Measurements from ENCODE around the gene TECR. TPM values are rescaled to one million over a fixed set of nuclear protein-coding genes. Genes with fewer than 3 reads are reported as not detected.

The TECR gene
- total RNA-seq, 4 donors from 2014 or later = 33.1 to 55.1 (median 43.6) TPM

DNA sequence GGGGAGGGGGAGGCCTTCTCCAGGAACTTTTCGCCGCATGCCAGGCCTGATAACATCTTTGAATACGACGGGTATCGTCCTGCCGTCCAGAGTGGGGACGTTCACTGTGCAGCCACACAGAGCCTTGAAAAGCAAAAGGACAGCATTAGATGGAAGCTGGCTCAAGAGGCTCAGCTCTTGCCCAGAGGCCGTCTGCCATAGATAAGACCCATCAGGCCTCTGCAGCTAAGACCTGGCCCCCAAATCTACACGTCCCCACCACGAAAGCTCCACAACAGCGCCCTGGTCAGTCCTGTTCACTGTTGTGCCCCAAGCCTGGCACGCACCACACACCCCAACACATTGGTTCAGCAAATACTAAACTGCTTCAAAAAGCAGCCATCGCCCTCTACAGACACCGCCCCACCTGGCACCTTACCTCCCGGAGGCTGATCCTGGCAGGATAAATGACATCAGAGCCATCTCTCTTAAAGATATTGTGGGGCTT, 13.3 kb upstream of the TECR start:
- TF ChIP-seq, protein P1, sequence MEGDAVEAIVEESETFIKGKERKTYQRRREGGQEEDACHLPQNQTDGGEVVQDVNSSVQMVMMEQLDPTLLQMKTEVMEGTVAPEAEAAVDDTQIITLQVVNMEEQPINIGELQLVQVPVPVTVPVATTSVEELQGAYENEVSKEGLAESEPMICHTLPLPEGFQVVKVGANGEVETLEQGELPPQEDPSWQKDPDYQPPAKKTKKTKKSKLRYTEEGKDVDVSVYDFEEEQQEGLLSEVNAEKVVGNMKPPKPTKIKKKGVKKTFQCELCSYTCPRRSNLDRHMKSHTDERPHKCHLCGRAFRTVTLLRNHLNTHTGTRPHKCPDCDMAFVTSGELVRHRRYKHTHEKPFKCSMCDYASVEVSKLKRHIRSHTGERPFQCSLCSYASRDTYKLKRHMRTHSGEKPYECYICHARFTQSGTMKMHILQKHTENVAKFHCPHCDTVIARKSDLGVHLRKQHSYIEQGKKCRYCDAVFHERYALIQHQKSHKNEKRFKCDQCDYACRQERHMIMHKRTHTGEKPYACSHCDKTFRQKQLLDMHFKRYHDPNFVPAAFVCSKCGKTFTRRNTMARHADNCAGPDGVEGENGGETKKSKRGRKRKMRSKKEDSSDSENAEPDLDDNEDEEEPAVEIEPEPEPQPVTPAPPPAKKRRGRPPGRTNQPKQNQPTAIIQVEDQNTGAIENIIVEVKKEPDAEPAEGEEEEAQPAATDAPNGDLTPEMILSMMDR (IDR thresholded peaks at IDR 0.05) = no peak
- TF ChIP-seq POLR2A (IDR thresholded peaks at IDR 0.05) = no peak
- TF ChIP-seq EP300 (IDR thresholded peaks at IDR 0.05) = no peak
- H3K36me3 ChIP-seq = peaks cover 0 to 31% (median 18%) of the 10 kb centered on the region in 3 donors
- H3K4me1 ChIP-seq = peaks cover 2 to 51% (median 35%) of the 10 kb centered on the region in 4 donors
- no peaks in the 10 kb centered on the region for H3K9me3 ChIP-seq
- WGBS, 2 donors = 77 to 80% methylated on average over 13 to 15 of the region's 15 CpGs
- DNase-seq (ENCODE audit: low spot score in 2 of 2) = no peak
- H3K4me3 ChIP-seq = peak overlapping the region; percentile 71 to 100 (median 92)
- peak overlapping the region; percentile 100 for H3K27ac ChIP-seq
- no peaks in the 10 kb centered on the region for H3K27me3 ChIP-seq

DNA sequence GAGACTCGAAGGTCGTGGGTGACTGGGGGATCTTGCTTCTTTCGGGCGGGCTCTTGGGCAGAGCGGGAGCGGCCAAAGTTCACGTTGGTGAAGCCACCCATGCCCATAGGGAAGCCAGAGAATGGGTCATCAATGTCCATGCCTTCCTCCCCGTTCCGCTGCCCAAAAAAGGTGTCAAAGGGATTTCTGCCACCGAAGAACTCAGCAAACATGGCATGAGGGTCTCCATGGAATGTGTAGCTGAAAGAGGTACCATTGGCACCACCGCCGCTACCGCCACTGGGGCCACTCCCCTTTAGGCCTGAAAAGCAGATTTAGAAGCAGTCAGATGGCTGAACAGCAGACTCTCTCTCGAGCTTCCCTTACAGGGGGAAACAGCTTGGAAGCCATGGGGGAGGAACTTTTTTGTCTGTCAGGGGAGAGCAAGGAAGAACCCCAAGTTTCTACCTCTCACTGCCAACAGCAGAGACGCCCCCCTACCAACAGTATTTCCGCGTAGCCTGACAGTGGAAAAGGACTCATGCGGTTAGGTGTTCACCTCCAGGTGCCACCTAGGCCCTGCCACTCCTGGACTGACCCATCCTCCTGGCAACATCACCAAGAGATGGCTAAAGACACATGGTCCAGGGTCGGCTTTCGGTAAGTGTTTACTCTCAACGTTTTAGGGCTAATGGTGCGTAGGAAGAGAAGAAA, 12.5 kb upstream of the TECR start:
- Histone ChIP-seq H3K27ac (peak overlapping the region; percentile 100), H3K36me3 (peaks cover 0 to 31% (median 18%) of the 10 kb centered on the region in 3 donors), H3K4me1 (peaks cover 2 to 48% (median 33%) of the 10 kb centered on the region in 4 donors), H3K4me3 (peak overlapping the region; percentile 71 to 100 (median 92)), H3K27me3 (no peaks in the 10 kb centered on the region), H3K9me3 (no peaks in the 10 kb centered on the region)
- no peak for DNase-seq (ENCODE audit: low spot score in 2 of 2)
- TF ChIP-seq POLR2A (IDR thresholded peaks at IDR 0.05) (no peak), EP300 (IDR thresholded peaks at IDR 0.05) (no peak)
- TF ChIP-seq, protein P1 (IDR thresholded peaks at IDR 0.05) = no peak
- WGBS, 2 donors = 27 to 29% methylated on average over 22 of the region's 22 CpGs

DNA sequence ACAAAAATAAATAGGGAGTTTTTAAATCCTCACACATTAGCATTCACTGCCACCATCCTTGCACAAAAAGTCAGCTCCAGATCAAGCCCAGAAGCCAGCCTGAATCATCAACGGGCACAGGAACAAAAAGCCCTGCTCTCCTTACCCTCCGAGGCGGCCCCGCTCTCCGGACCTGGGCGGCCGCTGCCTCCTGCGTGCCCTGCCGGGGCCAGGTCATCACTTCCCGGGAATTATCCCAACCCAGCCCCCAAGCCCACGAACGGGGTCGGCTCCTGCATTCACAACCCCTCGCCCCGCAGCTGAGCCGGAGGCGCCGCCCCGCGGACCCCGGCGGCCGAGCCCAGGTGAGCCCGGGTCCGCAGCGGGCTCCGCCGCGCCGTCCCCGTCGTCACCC, 12.0 kb upstream of the TECR start:
- TF ChIP-seq POLR2A (IDR thresholded peaks at IDR 0.05) = no peak
- TF ChIP-seq, protein P1 (IDR thresholded peaks at IDR 0.05) = no peak
- no peak for TF ChIP-seq EP300 (IDR thresholded peaks at IDR 0.05)
- Histone ChIP-seq H3K9me3 (no peaks in the 10 kb centered on the region), H3K4me3 (peak overlapping the region; percentile 71 to 100 (median 92)), H3K4me1 (peaks cover 2 to 48% (median 33%) of the 10 kb centered on the region in 4 donors), H3K27ac (peak overlapping the region; percentile 100), H3K27me3 (no peaks in the 10 kb centered on the region), H3K36me3 (peaks cover 0 to 31% (median 18%) of the 10 kb centered on the region in 3 donors)
- 0 to 1% methylated on average over 10 to 20 of the region's 32 CpGs for WGBS, 2 donors
- no peak for DNase-seq (ENCODE audit: low spot score in 2 of 2)

DNA sequence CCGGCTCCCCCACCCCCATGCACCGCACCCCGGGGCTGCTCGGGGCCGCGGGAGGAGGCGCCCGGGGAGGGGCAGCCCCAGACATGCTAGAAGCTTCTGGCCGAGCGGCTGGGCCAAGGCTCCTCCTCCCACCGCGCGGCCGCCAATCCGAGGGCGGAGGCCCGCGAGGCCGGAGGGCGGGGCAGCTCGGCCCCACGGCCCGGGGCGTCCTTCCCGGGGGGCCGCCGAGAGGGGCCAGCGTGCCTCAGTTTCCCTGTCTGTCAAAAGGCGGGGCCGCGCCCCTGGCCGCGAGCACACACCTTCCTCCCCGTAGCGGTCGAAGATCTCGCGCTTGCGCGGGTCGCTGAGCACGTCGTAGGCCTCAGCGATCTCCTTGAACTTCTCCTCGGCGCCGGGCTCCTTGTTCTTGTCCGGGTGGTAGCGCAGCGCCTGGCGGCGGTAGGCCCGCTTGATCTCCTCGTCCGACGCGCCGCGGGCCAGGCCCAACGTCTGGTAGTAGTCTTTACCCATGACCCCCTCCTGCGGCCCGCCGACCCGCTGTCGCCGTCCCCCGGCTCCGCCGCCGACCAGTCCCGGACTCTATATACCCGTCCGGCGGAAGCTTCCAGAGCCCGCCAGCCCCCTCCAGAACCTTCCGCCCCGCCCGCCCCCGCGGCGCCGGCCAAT, 11.4 kb upstream of the TECR start, which contains the start of gene DNAJB1:
DNAJB1 (minus strand) TSS at position 558 of the 666 bp plus-strand sequence; CDS start at position 510, 48 bp downstream.
- Histone ChIP-seq H3K4me3 (peak within 1 kb of the TSS; percentile 89 to 100 (median 96)), H3K36me3 (peaks cover 0 to 31% (median 18%) of the 10 kb centered on the region in 3 donors), H3K4me1 (peaks cover 2 to 48% (median 33%) of the 10 kb centered on the region in 4 donors), H3K27me3 (no peaks in the 10 kb centered on the region), H3K9me3 (no peaks in the 10 kb centered on the region), H3K27ac (peak within 1 kb of the TSS; percentile 100)
- peak; percentile 66 to 100 for TF ChIP-seq EP300 (IDR thresholded peaks at IDR 0.05)
- TF ChIP-seq, protein P1 (IDR thresholded peaks at IDR 0.05) = peak in 1 of 5 experiments; percentile 55
- TF ChIP-seq POLR2A (IDR thresholded peaks at IDR 0.05) = peak; percentile 92 to 98
- peak; percentile 57 to 69 for DNase-seq (ENCODE audit: low spot score in 2 of 2)
- 0 to 1% methylated on average over 14 to 43 of the region's 82 CpGs for WGBS, 2 donors

Measured in tibial nerve (tissue), 4 donors.